ENCODE results near the gene ATG2B.

The ATG2B gene

DNA sequence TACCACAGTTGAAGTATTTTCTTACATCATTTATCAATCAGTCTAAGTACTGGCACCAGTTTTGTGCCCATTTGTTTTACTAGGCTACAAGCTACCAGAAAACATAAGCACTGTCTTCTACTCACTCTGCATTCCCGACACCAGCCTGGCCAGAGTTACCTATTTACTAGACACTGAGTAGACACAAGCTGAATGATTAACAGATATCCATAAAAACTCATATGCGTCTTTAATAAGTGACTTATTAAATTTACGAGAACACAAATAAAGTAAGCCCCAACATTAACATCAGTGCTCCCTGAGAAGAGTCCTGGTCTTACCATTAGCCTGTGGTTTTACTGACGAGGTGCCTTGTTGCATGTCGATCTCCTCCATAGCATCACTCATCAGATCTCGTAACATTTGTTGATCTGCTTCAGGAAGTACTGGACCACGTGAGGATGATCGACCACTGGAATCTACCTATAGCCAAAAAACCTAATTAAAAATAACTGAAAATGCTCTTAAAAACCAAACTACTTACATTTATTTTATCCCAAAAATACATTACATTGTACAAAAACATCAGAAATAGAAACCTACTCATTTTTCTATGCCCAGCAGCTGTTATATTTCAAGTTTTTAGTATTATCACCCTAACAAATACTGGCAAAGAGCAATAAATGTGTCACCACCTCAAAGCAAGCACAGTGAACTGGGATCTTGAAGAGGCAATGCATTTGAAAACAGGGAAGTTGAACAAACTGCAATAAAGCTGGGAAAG is 53.8 kb downstream of the ATG2B start:
- DNase-seq = no peak

DNA sequence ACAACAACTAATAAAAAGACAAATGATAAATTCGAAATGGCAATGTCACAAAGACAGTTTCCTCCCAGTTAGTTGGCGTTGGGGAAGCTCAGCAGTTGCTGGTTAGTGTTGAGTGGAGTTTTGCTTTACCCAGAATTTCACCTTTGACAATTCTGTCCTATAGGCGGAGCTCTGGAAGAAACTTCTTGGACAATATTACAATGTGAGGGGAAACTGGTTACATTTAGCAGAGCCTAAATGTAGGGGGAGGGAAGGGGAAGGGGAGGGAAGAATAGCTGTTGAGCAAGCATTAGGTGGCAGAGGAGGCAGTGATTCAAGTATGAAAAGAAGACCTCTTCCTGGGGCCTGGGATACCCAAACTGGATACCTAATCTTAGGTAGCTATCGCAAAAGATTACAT is 55.7 kb downstream of the ATG2B start:
- DNase-seq = no peak

DNA sequence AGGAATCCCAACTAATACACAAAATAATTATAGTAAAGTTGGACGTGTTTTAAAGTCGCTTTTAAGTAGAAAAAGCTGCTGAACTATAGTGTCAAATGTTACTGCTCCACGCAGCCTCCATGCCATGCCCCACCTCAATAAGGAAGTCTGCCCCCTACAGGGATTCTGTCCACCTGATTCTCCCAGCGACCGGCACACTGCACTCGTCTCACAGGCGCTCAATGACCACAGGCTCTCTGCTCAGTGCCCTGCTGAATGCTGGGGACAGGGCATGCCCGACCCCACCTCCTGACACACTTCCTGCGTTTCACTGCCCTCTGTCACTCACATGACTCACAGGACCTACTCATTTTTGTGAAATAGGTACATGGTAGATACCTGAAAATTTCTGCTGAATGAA is 58.2 kb downstream of the ATG2B start:
- DNase-seq = no peak

DNA sequence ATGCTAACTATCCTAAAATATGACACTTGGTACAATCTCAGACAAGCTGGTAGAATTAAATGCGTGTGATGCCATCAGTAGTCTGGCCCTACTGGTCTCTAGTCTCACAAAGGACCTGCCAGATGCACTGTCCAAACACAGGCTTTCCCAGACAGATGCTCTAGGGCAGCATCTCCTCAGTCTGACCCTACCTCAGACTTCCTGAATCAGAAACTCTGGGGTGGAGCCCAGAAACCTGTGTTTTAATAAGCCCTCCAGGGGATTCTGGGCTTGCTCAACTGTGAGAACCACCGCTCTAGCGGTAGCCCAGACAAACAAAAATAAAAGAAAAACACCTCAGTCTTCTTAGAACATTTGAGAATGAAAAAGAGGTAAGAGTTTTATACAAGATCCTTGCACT is 59.2 kb downstream of the ATG2B start:
- DNase-seq = no peak

DNA sequence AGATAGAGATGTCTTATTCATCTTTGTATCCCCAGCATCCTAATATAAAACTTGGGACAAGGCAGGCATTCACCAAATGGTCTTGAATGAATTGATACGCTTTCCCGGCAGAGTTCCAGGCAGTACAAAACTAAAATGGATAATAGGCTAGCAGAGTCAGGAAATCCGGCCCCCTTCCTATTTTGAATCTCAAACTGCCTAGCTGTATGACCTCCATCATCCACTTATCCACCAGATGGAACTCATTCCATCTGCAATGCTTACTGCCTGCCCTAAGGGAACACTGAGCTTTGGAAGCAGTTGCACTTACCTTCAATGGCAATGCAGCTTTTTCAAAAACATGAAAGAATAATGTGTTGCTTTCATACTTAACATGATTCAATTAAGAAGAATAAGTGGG is 63.7 kb downstream of the ATG2B start:
- DNase-seq = no peak

DNA sequence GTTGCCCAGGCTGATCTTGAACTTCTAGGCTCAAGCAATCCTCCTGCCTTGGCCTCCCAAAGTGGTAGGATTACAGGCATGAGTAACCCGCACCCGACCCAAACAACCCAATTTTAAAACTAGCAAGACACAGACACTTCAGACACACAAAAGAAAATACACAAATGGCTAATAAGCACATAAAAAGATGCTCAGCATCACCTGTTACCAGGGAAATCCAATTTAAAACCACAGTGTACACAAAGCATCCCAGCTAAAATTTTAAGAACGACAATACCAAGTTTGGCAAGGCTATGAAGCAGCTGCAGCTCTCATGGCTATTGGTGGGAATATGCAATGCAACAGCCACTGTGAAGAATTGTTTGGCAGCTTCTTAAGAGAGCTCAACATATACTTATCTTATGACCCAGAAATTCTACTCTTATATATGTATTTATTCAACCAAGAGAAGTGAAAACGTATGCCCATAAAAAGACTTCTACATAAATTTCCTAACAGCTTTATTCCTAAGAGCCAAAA is 65.1 kb downstream of the ATG2B start:
- DNase-seq = no peak

DNA sequence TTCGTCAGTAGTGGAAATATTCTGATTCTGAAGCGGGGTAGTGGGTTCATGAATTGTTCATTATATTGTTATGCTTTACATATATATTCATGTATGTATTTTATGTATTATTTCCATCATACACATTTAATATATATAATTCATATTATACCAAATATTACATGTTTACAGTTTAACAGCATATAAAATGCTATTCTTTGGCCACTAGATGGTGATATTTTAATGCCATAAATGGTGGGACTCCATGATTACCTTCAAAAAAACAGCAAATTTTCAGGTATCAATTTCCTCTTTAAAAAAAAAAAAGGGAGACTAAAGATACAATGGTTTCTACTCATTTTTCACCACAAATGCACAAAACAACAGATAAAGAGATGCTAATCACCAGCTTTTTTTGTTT is 66.1 kb downstream of the ATG2B start:
- DNase-seq = no peak

DNA sequence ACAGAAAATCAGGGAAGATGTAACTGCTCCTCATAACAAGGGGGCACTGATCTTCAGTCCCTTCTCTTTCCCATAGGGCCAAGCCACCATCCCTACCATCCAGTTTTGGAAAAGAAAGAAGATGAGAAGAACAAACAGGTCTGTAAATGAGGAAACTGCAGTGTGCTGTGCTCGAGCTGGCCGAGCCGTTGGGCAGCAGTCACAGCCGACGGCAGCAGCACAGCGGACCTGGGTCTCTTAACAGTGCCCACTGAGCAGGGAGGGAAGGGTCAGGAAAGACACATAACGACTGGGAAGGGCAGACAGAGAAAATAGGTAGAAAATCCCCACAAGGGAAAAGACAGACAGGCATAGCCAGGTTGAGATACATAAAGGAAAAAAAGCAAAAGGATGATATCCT is 68.9 kb downstream of the ATG2B start:
- DNase-seq = no peak

DNA sequence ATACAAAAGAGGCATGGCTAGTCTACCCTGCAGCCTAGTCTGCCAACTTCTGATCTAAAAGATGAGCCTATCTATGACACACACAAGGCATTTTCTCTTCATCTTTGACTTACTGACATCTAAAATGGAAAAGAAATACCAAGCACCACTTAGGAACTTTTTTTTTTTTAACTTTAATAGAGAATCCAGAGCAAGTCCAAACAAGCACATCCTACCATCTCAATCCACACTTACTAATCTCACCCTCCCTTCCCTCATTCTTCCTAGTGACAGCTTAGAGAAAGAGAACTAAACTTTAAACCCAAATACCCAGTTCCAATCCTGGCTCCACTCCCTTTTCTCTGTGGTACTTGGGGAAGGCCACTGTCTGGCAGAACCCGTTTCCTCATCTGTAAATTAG is 75.3 kb downstream of the ATG2B start:
- no peak for DNase-seq

DNA sequence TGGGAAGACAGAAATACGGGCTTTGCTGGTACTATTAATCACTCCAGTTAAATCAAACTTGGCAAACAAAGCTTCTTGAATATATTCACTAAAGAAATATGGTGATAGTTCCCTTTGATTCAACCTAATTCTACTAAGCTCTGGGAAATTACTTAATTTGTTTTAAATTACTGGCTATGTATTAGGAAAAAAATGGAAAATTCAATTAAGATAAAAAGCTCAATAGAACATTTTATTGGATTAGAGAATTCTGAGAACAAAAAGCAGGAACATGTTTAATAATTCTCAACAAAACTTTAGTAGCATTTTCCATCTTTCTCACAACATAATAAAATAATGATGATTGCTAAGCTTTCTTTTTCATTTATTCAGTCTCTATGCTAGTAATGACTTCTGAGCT is 76.9 kb downstream of the ATG2B start:
- no peak for DNase-seq

DNA sequence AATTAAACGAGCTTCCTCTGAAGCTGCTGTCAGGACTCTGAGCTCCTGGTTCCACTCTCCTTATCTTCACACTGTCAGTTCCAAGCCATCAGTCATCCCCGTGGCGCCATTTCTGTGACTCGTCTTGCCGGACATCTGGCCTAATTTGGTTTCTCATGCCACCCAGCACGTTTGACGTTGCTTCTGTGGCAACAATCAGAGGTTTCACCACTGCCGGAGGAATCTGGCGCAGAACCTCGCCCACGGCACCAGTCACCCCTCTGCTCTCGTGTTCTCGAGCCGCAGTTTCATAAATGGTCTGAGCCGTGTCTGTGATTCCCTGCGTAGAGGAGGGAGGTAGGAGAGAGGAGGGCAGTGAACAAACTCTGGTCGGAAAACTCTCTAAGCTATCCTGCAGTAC is 77.5 kb downstream of the ATG2B start:
- no peak for DNase-seq

DNA sequence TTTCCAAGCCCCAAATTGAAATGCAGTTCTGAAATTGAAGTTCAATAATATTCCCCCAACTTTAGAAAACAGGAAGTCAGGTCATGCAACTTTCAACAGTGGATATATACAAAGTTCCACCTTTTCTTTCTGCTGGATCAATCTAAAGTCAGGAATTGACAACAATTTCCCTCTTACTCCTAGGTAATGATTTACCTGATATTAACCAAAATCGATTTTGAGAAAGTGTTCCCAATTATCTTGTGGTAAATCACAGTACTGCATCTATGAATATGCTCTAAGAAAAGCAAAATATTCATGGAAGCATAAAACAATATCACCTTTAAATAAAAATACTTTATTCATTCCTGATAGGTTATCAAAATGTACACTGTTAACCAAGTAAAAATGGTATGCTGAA is 78.7 kb downstream of the ATG2B start:
- DNase-seq = no peak

DNA sequence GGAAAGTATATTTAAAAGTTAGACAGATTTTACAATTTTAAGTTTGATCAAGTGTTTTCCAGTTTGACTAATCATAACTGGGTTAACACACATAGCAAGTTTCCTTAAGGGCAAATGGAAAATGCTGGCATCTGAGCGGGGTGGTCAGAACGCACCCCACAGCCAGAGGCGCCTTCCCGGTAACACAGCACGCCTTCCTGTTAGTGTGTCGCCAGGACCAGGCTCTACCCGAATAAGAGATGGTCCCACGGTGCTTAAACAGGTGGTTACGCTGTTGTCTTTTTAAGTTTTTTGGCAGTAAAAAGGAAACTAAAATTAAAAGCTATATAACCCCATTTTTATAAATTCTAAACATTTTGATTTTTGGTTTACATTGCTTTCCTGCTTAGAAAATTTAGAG is 79.1 kb downstream of the ATG2B start:
- no peak for DNase-seq

DNA sequence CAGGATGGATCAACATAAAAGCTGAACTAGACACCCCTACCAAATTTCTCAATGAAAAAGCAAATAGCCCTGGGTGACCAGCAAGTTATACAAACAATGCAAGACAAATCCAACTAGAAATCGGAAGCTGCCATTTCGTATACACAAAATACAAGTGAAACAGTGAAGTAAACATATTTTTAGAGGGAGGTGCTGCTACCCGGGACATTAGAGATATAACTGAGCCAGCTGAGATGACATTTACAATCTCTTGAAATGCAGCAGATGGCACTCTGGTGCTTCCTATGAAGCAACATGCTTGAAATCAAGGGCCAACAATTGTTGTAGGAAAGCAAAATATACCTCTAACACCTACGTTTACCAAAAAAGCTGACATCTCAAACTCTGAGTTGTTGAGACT is 81.7 kb downstream of the ATG2B start:
- no peak for DNase-seq

DNA sequence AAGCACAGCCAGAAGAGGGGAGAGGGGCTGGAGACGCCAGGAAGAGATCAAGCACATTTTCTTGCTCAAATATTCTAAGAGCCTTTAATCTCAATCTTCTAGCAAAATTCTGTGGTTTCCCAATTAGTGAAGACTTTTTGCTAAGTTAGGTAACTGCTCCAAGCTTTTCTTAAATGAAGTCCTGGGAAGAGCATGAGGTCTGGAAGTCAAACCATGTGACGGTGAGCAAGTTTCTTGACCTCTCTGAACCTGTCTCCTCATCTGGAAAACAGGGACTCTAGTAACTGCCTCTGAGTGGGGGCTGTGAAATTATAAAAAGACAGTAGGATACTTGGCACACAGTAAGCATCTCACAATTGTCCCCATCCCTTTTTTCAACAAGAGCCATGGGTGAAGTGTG is 83.0 kb downstream of the ATG2B start:
- DNase-seq = no peak

DNA sequence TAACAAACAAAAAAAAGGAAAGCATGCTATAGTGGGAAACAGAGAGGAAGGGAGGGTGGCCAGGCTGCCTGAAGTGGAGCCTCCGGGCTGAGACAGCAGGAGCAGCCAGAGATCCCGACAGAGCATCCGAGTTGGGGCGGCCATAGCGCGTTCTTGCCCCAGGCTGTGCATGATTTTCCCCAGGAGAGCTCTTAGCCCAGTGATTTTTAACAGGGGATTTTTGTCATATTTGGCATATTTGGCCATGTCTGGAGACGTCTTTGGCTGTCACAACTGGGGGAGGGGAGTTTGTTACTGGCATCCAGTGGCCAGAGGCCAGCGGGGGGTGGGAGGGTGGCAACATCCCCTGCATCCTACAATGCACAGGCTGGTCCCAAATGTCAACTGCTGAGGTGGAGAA is 83.6 kb downstream of the ATG2B start:
- no peak for DNase-seq

DNA sequence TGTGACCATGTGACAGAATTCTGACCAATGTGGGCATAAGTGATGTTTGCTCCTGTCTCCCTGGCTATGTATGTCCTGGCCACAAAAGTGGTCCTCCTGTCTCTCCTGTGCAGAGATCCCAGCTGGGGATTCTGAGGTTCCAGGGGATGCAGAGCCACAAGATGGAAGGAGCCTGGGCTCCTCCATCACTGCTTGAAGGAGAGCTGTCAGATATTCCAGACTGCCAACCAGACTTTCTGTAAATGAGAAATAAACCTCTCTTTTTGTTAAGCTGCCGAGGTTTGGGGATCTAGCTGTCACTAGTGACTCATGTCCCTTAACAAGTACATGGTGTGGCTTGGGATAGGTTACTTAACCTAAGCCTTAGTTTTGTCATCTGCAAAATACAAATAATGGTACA is 85.3 kb downstream of the ATG2B start:
- no peak for DNase-seq

DNA sequence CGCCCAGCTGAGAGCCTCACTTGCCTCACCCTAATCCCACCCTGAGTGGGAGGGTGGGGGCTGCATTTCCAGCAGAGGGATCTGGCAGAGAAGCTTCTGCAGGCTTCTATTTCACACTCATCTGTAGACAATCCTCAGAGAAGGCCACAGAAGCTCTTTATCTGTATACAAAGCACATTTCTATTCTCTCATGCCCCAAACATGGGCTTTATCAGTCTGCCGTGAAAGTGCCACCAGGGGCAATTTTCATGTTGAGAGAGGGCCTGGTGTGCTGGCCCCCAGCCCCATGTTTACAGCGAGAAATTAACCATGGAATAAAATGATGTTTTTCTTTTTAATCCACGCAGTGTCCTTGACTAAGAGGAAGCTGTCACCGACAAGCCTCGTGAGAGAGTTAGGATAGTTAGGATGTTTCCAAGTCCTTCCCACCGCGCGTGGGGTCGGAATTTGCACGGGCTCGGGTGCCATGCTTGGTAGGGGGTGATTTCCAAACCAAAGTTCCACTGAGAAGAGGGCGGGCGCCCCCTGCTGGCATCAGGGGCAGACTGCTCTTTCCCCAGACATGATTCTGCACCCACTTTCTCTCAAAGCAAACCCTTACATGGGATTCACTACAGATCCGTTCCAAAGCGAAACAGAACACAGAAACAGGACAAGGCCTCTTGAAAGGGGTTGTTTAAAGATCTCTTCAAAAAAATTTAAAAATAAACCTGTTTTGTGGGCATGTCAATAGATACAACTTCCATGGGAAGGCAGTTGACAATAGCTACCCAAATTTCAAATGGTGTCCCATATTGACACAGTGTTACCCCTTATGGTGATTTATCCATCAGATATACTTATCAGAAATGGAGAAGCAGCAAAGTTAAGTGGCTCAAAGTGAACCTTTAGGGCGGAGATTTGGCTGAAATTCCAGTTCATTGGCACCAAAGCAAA is 87.7 kb downstream of the ATG2B start:
- peak; percentile 34 for DNase-seq

DNA sequence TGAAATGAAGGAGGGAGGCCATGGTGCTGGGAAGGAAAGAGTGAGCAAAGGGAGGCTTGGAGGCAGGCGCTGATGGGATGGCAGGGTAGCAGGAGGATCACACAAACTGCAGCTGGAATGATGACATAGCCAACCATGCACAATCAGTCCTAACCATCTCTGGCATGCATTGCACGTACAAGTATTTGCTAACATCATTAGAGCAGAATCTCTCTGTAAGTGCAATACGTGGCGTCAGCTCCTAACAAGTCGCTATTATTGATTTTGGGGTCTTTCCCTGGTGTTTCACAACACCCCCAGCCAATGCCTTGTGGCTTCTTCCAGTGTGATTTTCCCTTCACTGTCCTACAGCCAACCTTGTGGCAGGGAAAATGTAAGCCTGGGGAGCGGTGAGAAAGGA is 88.6 kb downstream of the ATG2B start:
- no peak for DNase-seq

DNA sequence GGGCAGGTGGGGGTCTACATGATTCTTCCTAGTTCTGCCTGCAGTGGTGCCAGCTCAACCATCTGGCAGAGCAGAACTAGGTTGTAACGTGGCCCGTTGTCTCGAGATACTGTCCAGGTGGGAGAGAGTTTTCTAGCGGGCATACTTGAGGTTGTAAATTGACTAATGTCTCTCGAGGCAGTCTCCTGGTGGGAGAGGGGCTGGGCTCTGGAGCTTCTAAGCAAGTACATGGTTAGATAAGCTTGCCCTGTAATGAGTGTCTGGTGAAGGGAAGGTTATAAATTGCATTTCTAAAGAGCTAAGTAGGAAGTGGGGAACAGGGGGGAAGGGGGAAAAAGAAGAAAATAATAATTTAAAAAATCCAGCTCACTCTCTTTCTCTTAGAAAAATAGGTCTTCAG is 89.0 kb downstream of the ATG2B start:
- DNase-seq = no peak

DNA sequence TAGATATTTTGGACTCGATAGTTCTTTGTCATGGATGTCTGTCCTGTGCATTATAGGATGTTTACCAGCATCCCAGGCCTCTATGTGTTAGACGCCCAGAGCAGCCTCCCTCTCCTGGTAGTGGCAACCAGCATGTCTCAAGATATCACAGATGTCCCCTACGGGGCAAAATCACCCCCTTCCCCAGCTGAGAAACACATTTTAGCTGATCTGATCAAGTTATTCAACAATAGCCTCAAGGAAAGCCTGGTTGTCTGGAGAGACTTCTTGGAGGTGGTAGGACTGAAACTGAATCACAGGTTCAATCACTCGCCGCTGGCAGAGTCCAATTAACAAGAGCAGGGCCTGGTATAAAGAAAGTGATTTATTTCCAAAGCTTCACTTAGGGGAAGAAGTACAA is 89.5 kb downstream of the ATG2B start:
- DNase-seq = no peak

DNA sequence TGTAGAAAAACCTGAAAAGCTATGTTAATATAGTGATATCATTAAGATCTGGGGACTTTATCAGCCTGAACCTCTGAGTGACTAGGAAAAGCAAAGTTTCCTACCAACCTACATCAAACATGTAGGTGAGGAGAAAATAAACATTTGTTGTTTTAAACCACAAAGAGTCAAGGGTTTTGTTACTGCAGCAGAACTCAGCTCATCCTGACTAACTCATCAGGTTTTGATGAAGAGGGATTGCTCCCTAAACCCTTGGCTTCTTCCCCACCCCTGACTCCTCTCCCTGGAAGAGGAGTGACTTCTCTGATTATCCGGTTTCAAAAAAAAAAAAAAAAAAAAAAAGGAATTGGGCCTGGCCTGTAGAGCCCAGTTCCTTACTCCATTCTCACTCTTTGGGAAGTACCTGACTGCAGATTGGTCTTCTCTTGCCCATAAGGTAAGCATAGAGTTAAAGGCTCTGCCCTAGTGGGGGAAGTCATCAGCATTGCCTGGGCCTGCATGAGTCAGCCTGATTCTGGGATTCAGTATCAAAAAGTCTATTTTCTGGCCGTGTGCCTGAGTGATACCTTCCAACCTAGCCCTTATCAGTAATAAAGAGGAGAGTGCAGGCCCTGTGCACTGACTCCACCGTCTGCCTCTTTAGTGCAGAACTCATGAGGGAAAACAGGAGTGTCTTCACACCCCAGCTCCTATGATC is 90.2 kb downstream of the ATG2B start:
- DNase-seq = no peak

DNA sequence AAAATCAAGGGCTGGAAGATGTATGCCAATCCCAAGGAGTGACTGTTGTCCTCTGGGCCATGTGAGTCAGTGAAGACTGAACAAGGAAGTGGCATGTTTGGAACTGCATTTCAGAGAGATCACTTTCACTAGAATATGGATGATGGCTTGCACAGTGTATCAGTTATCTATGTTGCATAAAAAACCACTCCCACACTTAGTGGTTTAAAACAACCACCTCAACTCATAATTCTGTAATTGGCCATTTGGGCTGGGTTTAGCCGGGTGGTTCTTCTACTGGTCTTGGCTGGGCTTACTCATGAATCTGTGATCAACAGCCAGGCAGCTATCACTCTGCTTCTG is 91.7 kb downstream of the ATG2B start:
- no peak for DNase-seq

All from T1000 (cell line).